ENCODE data around the gene INO80E. TPM values are rescaled to one million over a fixed set of nuclear protein-coding genes. Genes with fewer than 3 reads are reported as not detected.
A peak's percentile ranks its signal among the peaks of the same experiment; 100 is the strongest.

Gene INO80E
- polyA plus RNA-seq, 1 of the 3 experiments (the other 2 are of a cell fraction), result 46.6 TPM

DNA sequence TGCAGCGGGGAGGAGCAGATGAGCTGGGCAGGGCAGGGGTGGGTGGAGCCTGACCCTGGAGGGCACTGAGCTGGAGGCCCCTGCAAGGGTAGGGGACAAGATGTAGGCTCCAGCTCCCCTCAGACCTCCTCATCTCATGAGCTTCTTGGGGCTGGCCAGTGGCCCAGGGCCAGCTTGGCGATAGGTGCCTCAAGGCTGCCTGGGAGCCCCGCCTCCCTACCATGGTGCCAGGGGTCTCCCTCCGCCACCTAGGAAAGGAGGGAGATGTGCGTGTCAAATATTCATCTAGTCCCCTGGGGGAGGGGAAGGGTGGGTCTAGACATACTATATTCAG lies 4.5 kb upstream of the INO80E start:
- ChIA-PET CTCF (no interaction called here), POLR2A (no interaction called here)
- Histone ChIP-seq H3K9ac (no peak overlapping the region), H3K4me1 (ENCODE audit: control insufficient read depth in 1 of 2, insufficient read depth in 2 of 2, low read depth in 1 of 2, low read length in 1 of 2) (peaks cover 0 to 10% of the 10 kb centered on the region in 2 experiments; a peak in 1 of 4 replicates), H3F3A (replicated peaks; ENCODE audit: insufficient read depth) (peaks cover 10% of the 10 kb centered on the region), H4K20me1 (ENCODE audit: insufficient read depth) (no peaks in the 10 kb centered on the region), H3K79me2 (ENCODE audit: insufficient read depth) (peaks cover 5% of the 10 kb centered on the region; the same call in 1 of the 2 replicates), H3K36me3 (replicated peaks in 1 of 2; ENCODE audit: control insufficient read depth in 1 of 2, insufficient read depth in 2 of 2, low read length in 1 of 2) (peaks cover 1 to 68% of the 10 kb centered on the region in 2 experiments), H3K9me3 (no peaks in the 10 kb centered on the region), H3K4me2 (no peak overlapping the region), H2AFZ (ENCODE audit: low read depth) (no peak overlapping the region), H3K27me3 (ENCODE audit: insufficient read depth) (no peaks in the 10 kb centered on the region), H3K9me2 (no peaks in the 10 kb centered on the region), H3K4me3 (ENCODE audit: low read depth in 2 of 2, low read length in 1 of 2) (no peak overlapping the region), H3K27ac (ENCODE audit: low read depth in 2 of 2, low read length in 1 of 2) (no peak overlapping the region)
- 100% methylated on average over 2 of the region's 5 CpGs for WGBS (ENCODE audit: low lambda C conversion rate)
- DNase-seq, result no peak
- TF ChIP-seq TCF12 (IDR thresholded peaks at IDR 0.05) (no peak), CHD2 (IDR thresholded peaks at IDR 0.05; ENCODE audit: low read length, partially characterized antibody) (no peak), RAD21 (IDR thresholded peaks at IDR 0.05; ENCODE audit: low read length) (no peak)

DNA sequence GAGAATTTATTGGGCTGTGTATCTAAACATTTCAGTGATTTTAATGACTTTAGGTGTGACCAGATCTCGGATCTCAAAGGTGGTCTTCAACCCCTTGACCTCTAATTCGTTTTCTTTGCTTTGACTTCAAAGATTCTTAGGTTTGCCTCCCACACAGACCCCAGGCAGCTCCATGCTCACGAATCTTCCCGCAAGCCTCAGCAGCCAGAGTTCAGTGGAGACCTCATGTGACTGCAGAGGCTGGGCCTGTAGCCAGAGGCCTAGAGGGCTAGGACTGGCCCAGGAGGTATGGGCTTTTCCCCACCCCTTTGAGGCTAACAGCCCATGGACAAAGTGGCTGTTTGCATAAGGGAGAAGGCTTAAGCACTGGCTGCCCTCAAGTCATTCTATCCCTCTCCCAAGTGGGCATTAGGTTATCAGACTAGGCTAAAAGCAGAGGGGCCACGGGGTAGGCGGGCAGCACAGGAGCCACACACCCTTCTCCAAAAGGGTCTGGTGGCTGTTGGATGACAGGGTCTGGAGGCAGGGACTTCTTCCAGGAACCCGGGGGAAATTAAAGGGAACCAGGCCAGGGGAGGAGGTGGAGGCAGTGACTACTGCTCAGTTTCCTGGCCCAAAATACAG lies 3.6 kb upstream of the INO80E start:
- Histone ChIP-seq H3K27me3 (ENCODE audit: insufficient read depth) (no peaks in the 10 kb centered on the region), H2AFZ (ENCODE audit: low read depth) (no peak overlapping the region), H3K27ac (ENCODE audit: low read depth in 2 of 2, low read length in 1 of 2) (0 out of 4 replicates have a peak overlapping the region, but pooled peaks of 1 of the 2 experiments have one; percentile 20), H3K9ac (no peak overlapping the region), H3K9me2 (no peaks in the 10 kb centered on the region), H3K4me3 (ENCODE audit: low read depth in 2 of 2, low read length in 1 of 2) (no peak overlapping the region), H3K9me3 (no peaks in the 10 kb centered on the region), H3K79me2 (ENCODE audit: insufficient read depth) (peaks cover 14% of the 10 kb centered on the region; the same call in 1 of the 2 replicates), H3F3A (replicated peaks; ENCODE audit: insufficient read depth) (peaks cover 10% of the 10 kb centered on the region), H3K4me2 (no peak overlapping the region), H3K36me3 (replicated peaks in 1 of 2; ENCODE audit: control insufficient read depth in 1 of 2, insufficient read depth in 2 of 2, low read length in 1 of 2) (peaks cover 0 to 58% of the 10 kb centered on the region in 2 experiments), H3K4me1 (ENCODE audit: control insufficient read depth in 1 of 2, insufficient read depth in 2 of 2, low read depth in 1 of 2, low read length in 1 of 2) (peaks cover 0 to 14% of the 10 kb centered on the region in 2 experiments; a peak in 1 of 4 replicates), H4K20me1 (ENCODE audit: insufficient read depth) (no peaks in the 10 kb centered on the region)
- no peak for DNase-seq
- TF ChIP-seq MEF2A (IDR thresholded peaks at IDR 0.05; ENCODE audit: borderline replicate concordance, low read depth) (no peak), ELF1 (IDR thresholded peaks at IDR 0.05) (no peak), TCF12 (IDR thresholded peaks at IDR 0.05) (no peak), YY1 (IDR thresholded peaks at IDR 0.05; ENCODE audit: low read depth) (no peak), TAF1 (IDR thresholded peaks at IDR 0.05; ENCODE audit: borderline replicate concordance, low read depth, low read length) (no peak), FOXJ3 (CRISPR knock-in tag; IDR thresholded peaks at IDR 0.05) (no peak), RAD21 (IDR thresholded peaks at IDR 0.05; ENCODE audit: low read length) (no peak), NFIC (IDR thresholded peaks at IDR 0.05; ENCODE audit: borderline replicate concordance) (no peak), RCOR1 (IDR thresholded peaks at IDR 0.05; ENCODE audit: low read length) (no peak), RXRA (IDR thresholded peaks at IDR 0.05; ENCODE audit: borderline replicate concordance, low read depth) (no peak), PBX3 (IDR thresholded peaks at IDR 0.05) (no peak)
- ChIA-PET POLR2A (no interaction called here), CTCF (interaction anchor here (2.2 to 2.4 kb wide), 2 partner anchors 13 to 39 kb away, joined by 6 to 7 read pairs; partner anchors contain the start of gene TLCD3B)
- 79% methylated on average over 7 of the region's 7 CpGs for WGBS (ENCODE audit: low lambda C conversion rate)

All from SK-N-SH (cell line).